ENCODE data around the gene CCDC188. TPM values are rescaled to one million over a fixed set of nuclear protein-coding genes. Genes with fewer than 3 reads are reported as not detected.

The CCDC188 gene
- polyA plus RNA-seq, 3 donors from 2014 or later = 0.66 TPM; not detected in 2

DNA sequence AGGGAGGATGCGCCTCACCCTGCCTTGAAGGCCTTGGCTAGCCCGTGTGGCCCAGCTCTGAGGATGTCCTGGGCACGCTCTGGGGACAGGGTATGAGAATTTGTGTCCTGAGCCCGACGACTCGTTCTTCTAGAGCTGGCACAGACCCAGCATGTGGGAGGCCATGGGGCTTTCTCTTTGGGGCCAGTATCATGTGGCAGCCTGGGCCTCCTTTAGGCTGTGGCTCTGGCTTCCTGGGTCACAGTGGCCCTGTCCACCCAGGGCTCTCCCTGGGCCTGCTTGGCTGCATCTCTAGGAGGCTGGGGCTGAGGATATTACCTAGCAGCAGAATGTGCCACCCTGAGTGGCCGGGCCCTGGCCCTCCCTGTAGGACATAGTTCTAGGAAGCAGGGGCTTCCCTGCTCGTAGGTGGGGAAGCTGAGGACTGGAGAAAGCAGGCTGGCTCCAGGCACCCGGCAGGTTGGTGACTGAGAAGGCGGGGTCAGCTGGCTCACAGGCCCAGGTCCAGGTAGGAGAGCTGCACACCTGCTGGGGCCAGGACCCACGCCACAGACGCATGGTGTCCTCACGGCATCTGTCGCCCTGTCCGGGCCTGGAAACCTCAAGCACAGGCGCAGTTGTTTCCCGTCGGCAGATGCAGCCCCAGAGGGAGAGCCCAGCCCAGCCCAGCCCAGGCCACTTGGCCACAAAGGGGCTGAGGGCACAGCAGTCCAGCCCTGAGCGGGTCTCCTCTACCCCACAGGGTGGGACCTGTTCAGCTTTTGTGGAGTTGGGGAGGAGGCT lies 6.8 kb downstream of the CCDC188 start:
- Mint-ChIP-seq H3K9me3 (no peaks in the 10 kb centered on the region), H3K36me3 (no peaks in the 10 kb centered on the region), H3K27me3 (ENCODE audit: low read depth in 3 of 3) (peaks cover 0 to 2% (median 0%) of the 10 kb centered on the region in 3 donors), H3K27ac (no peak overlapping the region), H3K4me1 (peaks cover 3 to 5% of the 10 kb centered on the region in 2 donors), H3K4me3 (no peak overlapping the region)
- no peak for DNase-seq

DNA sequence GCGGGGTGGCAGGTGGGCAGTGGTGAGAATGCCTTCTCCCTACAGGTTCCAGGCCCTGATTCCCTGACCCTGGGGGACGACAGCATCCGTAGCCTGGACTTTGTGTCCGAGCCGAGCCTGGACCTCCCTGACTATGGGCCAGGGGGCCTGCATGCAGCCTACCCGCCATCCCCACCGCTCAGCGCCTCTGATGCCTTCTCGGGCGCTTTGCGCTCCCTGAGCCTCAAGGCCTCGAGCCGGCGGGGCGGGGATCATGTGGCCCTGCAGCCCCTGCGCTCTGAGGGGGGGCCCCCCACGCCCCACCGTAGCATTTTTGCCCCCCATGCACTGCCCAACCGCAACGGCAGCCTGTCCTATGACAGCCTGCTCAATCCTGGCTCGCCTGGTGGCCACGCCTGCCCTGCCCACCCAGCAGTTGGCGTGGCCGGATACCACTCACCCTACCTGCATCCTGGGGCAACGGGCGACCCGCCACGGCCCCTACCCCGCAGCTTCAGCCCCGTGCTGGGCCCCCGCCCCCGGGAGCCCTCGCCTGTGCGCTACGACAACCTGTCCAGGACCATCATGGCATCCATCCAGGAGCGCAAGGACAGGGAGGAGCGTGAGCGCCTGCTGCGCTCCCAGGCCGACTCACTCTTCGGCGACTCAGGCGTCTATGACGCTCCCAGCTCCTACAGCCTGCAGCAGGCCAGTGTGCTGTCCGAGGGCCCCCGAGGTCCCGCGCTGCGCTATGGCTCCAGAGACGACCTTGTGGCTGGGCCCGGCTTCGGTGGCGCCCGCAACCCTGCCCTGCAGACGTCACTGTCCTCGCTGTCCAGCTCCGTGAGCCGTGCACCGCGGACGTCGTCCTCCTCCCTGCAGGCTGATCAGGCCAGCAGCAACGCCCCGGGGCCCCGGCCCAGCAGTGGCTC lies 7.9 kb downstream of the CCDC188 start:
- Mint-ChIP-seq H3K27me3 (ENCODE audit: low read depth in 3 of 3) (peaks cover 0 to 2% (median 0%) of the 10 kb centered on the region in 3 donors), H3K4me1 (peaks cover 5 to 8% of the 10 kb centered on the region in 2 donors), H3K27ac (no peak overlapping the region), H3K9me3 (no peaks in the 10 kb centered on the region), H3K36me3 (no peaks in the 10 kb centered on the region), H3K4me3 (no peak overlapping the region)
- DNase-seq = no peak

DNA sequence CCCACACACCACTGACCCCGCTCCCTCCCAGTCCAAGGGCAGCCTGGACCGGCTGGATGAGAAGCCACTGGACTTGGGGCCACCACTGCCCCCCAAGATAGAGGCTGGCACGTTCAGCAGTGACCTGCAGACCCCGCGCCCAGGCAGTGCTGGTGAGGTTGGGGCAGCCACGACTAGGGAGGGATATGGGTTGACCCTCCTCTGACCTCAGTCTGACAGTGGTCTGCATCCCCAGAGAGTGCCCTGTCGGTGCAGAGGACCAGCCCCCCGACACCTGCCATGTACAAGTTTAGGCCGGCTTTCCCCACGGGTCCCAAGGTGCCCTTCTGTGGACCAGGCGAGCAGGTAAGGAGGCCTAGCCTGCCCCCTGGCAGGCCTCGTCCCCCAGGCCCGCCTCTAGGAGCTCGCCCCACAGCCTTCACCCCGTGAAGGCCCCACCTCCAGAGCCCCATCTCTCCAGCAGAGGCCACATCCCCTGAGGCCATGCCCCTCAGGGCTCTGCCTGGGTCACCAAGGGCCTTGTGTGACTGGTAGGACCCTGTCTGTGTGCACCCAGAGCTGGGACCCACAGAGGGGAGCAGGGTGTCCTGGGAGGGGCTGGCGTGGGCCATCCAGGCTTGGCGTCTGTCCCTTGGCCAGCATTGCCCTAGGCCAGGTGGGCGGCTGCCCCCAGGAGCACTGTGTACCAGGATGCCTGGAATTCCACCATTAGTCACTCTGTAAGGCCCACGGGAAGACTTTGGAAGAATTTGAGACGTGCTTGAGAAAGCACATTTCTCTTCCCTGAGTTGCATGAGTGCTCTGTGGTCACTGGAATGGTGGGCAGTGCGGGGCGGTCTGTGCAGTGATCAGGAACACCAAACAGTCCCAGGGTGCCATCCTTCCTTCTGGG lies 9.4 kb downstream of the CCDC188 start:
- Mint-ChIP-seq H3K4me3 (no peak overlapping the region), H3K36me3 (no peaks in the 10 kb centered on the region), H3K27ac (no peak overlapping the region), H3K4me1 (peaks cover 5 to 15% of the 10 kb centered on the region in 2 donors), H3K9me3 (no peaks in the 10 kb centered on the region), H3K27me3 (ENCODE audit: low read depth in 3 of 3) (peaks cover 0 to 2% (median 0%) of the 10 kb centered on the region in 3 donors)
- no peak for DNase-seq

DNA sequence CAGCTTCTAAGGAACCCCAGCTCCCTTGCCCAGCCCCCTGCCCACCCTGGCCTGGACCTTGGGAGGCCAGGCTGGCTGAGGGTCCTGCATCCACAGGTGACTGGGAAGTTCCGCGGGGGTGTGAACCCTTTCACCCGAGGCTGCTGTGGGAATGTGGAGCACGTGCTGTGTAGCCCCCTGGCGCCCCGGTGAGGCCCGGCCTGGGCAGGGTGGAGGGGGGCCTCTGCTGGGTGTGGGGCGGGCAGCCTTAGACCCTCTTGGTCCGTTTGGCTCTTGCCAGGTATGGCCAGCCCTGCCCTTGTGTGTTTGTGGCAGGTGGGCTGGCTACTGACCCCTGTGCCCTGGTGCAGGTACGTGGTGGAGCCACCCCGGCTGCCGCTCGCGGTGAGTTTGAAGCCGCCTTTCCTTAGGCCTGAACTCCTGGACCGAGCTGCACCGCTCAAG lies 10.3 kb downstream of the CCDC188 start:
- Mint-ChIP-seq H3K27me3 (ENCODE audit: low read depth in 3 of 3) (peaks cover 0 to 2% (median 0%) of the 10 kb centered on the region in 3 donors), H3K36me3 (no peaks in the 10 kb centered on the region), H3K4me3 (no peak overlapping the region), H3K27ac (no peak overlapping the region), H3K4me1 (peaks cover 5 to 18% of the 10 kb centered on the region in 2 donors), H3K9me3 (no peaks in the 10 kb centered on the region)
- DNase-seq = no peak

DNA sequence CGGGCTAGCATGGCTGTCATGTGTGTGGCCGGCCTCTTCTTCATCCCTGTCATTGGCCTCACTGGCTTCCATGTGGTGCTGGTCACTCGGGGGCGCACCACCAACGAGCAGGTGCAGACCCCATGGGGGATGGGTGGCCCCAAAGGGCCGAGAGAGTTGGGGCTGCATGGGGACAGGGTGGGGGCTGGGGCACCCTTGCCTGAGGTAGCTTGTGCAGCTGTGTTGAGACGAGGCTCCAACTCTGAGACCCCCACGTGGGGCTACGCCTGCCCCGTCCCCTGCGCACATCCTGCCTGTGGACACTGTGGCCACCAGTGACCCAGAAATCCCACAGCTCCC lies 10.8 kb downstream of the CCDC188 start:
- Mint-ChIP-seq H3K9me3 (no peaks in the 10 kb centered on the region), H3K36me3 (no peaks in the 10 kb centered on the region), H3K4me1 (peaks cover 5 to 18% of the 10 kb centered on the region in 2 donors), H3K4me3 (no peak overlapping the region), H3K27ac (no peak overlapping the region), H3K27me3 (ENCODE audit: low read depth in 3 of 3) (peaks cover 0 to 2% (median 0%) of the 10 kb centered on the region in 3 donors)
- DNase-seq = no peak

DNA sequence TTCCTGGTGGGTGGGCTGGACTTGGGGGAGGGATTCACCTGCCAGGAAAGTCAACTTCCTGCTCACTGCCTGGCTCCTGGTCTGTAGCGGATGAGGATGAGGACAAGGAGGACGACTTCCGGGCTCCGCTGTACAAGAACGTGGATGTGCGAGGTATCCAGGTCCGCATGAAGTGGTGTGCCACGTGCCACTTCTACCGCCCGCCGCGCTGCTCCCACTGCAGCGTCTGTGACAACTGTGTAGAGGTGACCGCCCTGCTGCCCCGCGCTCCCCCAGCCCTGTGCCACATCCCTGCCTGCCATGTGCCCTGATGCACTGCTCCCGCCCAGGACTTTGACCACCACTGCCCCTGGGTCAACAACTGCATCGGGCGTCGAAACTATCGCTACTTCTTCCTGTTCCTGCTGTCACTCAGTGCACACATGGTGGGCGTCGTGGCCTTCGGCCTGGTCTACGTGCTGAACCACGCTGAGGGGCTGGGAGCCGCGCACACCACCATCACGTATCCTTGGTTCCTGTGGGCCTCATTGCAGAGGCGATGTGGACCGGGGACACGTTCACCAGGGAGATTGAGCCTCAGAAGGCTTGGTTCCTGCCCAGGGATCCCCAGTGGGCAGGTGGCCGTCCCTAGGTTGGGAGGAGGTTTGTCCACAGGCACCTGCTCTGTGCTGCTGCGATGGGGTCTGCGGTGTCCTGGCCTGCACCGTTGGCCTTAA lies 11.3 kb downstream of the CCDC188 start:
- Mint-ChIP-seq H3K9me3 (no peaks in the 10 kb centered on the region), H3K27me3 (ENCODE audit: low read depth in 3 of 3) (peaks cover 0 to 2% (median 0%) of the 10 kb centered on the region in 3 donors), H3K4me1 (peaks cover 7 to 19% of the 10 kb centered on the region in 2 donors), H3K27ac (no peak overlapping the region), H3K36me3 (no peaks in the 10 kb centered on the region), H3K4me3 (no peak overlapping the region)
- no peak for DNase-seq

DNA sequence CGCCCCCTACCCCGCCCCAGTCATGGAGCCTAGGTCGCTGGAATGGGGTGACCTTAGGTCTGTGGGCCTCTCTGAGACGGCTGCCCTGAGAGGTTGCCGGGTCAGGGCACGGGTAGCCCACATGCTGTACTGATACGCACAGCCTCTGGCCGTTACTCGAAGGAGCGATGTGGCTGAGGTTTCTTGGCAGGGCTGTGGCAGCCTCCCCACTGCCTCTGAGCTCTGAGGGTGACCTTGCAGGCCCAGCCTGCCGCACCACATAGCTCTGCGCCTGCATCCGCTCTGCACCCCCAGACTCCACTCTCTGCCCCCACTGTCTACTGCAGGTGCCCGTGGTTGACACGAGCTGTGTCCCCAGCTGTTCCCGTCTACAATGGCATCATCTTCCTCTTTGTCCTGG lies 12.0 kb downstream of the CCDC188 start:
- H3K9me3 Mint-ChIP-seq = no peaks in the 10 kb centered on the region
- H3K27ac Mint-ChIP-seq = no peak overlapping the region
- no peak for DNase-seq
- H3K4me3 Mint-ChIP-seq = no peak overlapping the region
- peaks cover 12 to 25% of the 10 kb centered on the region in 2 donors for H3K4me1 Mint-ChIP-seq
- no peaks in the 10 kb centered on the region for H3K36me3 Mint-ChIP-seq
- H3K27me3 Mint-ChIP-seq (ENCODE audit: low read depth in 3 of 3) = no peaks in the 10 kb centered on the region

DNA sequence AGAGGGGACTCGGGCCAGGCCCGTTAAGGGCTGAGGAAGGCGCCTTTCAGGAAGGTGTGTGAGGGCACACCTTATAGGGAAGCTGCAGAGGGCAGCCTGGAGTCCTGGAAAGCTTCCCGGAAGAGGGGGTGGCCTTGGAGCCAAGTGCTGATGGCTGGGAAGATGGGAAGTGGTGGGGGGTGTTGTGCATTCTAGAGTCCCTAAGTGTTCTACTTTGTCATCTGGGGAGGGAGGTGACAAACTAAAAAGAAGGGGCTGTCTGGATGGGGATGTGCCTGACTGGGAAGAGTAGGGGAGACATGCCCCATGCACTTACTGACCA lies 12.5 kb downstream of the CCDC188 start:
- no peaks in the 10 kb centered on the region for H3K36me3 Mint-ChIP-seq
- H3K4me1 Mint-ChIP-seq = peaks cover 17 to 30% of the 10 kb centered on the region in 2 donors
- DNase-seq = no peak
- no peak overlapping the region for H3K27ac Mint-ChIP-seq
- H3K27me3 Mint-ChIP-seq (ENCODE audit: low read depth in 3 of 3) = no peaks in the 10 kb centered on the region
- no peak overlapping the region for H3K4me3 Mint-ChIP-seq
- no peaks in the 10 kb centered on the region for H3K9me3 Mint-ChIP-seq

DNA sequence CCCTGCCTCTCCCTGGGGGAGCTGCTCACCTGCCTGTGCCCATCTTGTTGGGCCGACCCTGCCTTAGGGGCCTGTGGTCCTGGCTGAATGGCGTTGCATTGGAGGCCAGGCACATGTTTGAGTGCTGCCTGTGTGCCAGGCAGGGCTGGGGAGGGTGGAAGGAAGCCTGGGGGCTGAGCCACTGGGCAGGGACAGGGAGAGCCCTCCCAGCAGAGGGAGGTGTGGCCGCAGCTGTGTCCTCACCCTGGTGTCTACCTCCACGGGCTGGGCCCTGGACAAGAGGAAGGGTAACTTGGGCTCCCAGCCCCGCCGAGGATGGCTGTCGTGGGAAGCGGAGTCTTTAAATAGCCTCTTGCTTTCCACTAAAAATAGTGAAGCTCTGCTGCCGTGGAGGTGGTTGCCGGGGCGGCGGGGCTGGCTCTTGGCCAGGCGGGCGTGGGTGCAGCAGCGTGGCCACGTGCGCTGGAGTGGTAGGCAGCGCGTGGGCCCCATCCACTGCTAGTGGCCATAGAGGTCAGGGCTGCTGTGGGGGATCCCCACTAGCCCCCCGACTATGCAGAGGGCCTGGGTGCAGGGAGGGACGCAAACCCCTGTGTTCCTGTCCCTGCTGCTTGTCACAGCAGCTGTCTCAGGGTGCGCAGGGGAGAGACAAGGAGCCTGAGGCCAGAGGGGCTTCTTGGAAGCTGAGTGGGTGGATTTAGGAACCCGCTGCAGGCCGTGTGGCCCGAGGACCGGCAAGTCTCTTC lies 13.0 kb downstream of the CCDC188 start:
- Mint-ChIP-seq H3K9me3 (no peaks in the 10 kb centered on the region), H3K36me3 (no peaks in the 10 kb centered on the region), H3K4me3 (no peak overlapping the region), H3K27me3 (ENCODE audit: low read depth in 3 of 3) (no peaks in the 10 kb centered on the region), H3K4me1 (peaks cover 19 to 36% of the 10 kb centered on the region in 2 donors), H3K27ac (peak overlapping the region in 2 of 6 donors; percentile 10 to 73)
- DNase-seq = no peak

DNA sequence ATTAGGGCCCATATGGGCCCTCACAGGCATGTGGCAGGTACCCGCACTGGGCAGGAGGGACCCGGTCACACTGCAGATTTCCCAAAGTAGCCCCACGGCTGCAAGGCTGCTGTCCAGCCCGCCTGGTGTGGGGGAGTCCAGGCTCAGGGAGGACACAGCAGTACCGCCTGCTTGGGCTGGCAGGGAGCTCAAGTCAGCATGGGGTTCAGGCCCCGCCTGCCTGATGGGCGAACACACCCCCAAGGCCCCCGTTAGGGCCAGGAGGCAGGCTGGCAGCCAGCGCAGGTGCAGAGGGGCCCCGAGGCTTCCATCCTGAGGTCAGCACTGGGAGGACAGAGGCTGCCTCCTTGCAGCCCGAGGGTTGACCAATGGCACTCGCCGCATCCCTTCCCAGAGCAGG lies 13.7 kb downstream of the CCDC188 start:
- Mint-ChIP-seq H3K36me3 (no peaks in the 10 kb centered on the region), H3K27ac (no peak overlapping the region), H3K27me3 (ENCODE audit: low read depth in 3 of 3) (no peaks in the 10 kb centered on the region), H3K4me3 (no peak overlapping the region), H3K4me1 (peaks cover 19 to 41% of the 10 kb centered on the region in 2 donors), H3K9me3 (no peaks in the 10 kb centered on the region)
- DNase-seq = no peak

DNA sequence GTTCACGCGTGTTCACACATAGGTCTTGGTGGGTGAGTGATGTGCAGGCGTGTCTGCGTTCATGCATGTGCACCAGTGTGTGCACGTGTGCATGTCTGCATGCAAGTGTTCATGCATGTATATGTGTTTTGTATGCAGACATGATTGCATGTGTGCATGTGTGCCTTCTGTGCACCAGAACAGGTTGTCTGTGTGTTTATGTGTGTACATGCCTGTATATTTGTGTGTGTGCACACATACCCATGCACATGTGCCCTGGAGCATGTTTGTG lies 14.3 kb downstream of the CCDC188 start:
- peaks cover 19 to 41% of the 10 kb centered on the region in 2 donors for H3K4me1 Mint-ChIP-seq
- H3K4me3 Mint-ChIP-seq = no peak overlapping the region

DNA sequence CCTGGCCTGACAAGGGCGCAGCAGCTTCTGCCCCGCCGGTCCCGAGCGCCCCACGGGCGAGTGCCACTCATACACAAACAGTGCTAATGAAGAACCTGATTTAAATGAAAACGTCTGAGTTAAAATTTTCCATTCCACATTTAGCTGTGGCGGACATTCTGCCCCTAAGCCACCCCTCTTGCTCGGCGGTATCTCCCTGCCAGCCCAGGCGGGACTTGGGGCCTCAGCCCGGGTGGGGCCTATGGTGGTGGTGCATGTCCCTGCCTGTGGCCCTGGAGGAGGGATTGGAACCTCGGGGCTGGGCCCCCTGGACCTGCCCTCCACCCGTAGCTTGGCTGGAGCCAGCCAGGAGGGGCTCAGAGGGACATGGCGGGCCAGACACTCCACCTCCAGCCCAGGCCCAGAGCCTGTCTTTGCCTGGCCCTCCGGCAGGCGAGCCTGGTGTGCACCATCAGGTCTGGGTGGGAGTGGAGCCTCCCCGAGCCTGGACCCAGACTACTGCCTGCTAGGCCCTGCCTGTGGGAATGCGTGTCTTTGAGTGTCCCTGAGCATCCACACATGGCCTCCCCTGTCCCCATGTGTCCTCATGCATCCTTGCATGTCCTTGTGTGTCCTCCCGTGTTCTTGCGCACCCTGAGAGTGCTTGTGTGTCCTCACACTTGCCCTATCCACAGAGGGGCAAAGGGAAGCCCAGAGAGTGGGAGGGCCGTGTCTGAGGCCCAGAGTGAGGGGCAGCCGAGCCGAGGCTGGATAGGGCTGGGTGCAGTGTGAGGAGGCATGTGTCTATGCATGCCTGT lies 14.9 kb downstream of the CCDC188 start:
- peaks cover 19 to 41% of the 10 kb centered on the region in 2 donors for H3K4me1 Mint-ChIP-seq
- no peaks in the 10 kb centered on the region for H3K27me3 Mint-ChIP-seq (ENCODE audit: low read depth in 3 of 3)
- H3K36me3 Mint-ChIP-seq = no peaks in the 10 kb centered on the region
- peak overlapping the region in 1 of 6 donors; percentile 53 for H3K27ac Mint-ChIP-seq
- no peak for DNase-seq
- H3K9me3 Mint-ChIP-seq = no peaks in the 10 kb centered on the region
- H3K4me3 Mint-ChIP-seq = no peak overlapping the region

More for the DNA sequence above, 14.3 kb downstream of the CCDC188 start:
- H3K36me3 Mint-ChIP-seq = no peaks in the 10 kb centered on the region
- no peak for DNase-seq
- no peaks in the 10 kb centered on the region for H3K9me3 Mint-ChIP-seq
- no peaks in the 10 kb centered on the region for H3K27me3 Mint-ChIP-seq (ENCODE audit: low read depth in 3 of 3)
- no peak overlapping the region for H3K27ac Mint-ChIP-seq

Data from immature natural killer cell (primary cell).